Left cardiac atrium (tissue), 4 donors: ENCODE measurements around the gene ATP9B. TPM values are rescaled to one million over a fixed set of nuclear protein-coding genes. Genes with fewer than 3 reads are reported as not detected.
A peak's percentile ranks its signal among the peaks of the same experiment; 100 is the strongest.
"Not testable (repeated sequence)": the region's sequence is repeated elsewhere in the genome, so short reads cannot be mapped to it uniquely, and the experiment has no call there.

Source experiments
- ATAC-seq, 2 donors: fragments of 200-7000 bp; cut with Tn5 transposase; one replicate each; pipeline ENCODE4 v1.9.1; 2020; ENCODE audit warnings: mild to moderate bottlenecking in 2 of 2, moderate library complexity in 2 of 2
- DNase-seq: peaks from one replicate; pipeline ENCODE4 v3.0.0-alpha.2; 2020
- intact Hi-C, 2 donors: fragments of 100-400 bp; cut with DNase I; formaldehyde crosslinking; loops; one replicate each; pipeline versions ENCODE4 v1.14.1 to v1.15.1; 2022 to 2023
- total RNA-seq, 2 donors: library from RNA; stranded (reverse); fragmentation: NEBNext Ultra II Directional; extraction: Animal tissue kit (Norgen Biotek cat#: 25700); gene quantifications; one replicate each; pipeline ENCODE4 v1.2.1, GENCODE V29; 2021
- donor health status: DM: no; HTN: yes; CAD: no.
- donor health status: DM: no; HTN: yes; CAD: no; lungs with severe emphysema.
- donor health status: DM: yes; HTN: yes; CAD: no.
- donor health status: Dilated cardiomyopathy.

ATP9B gene
- total RNA-seq, 2 donors from 2014 or later, result 13.5 to 19.4 TPM

DNA sequence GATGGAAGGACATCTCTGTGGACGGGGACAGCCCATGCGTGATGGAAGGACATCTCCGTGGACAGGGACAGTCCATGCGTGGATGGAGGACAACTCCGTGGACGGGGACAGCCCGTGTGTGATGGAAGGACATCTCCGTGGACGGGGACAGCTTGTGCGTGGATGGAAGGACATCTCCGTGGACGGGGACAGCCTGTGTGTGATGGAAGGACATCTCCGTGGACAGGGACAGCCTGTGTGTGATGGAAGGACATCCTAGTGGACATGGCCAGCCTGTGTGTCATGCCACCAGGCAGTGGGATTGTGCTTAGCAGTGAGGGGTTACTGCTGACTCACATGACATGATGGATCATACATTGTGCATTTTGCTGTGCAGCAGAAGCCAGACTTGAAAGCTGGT lies 296.5 kb downstream of the ATP9B start:
- no peak for DNase-seq
- no peak for ATAC-seq
- intact Hi-C loops, result no loop called here

DNA sequence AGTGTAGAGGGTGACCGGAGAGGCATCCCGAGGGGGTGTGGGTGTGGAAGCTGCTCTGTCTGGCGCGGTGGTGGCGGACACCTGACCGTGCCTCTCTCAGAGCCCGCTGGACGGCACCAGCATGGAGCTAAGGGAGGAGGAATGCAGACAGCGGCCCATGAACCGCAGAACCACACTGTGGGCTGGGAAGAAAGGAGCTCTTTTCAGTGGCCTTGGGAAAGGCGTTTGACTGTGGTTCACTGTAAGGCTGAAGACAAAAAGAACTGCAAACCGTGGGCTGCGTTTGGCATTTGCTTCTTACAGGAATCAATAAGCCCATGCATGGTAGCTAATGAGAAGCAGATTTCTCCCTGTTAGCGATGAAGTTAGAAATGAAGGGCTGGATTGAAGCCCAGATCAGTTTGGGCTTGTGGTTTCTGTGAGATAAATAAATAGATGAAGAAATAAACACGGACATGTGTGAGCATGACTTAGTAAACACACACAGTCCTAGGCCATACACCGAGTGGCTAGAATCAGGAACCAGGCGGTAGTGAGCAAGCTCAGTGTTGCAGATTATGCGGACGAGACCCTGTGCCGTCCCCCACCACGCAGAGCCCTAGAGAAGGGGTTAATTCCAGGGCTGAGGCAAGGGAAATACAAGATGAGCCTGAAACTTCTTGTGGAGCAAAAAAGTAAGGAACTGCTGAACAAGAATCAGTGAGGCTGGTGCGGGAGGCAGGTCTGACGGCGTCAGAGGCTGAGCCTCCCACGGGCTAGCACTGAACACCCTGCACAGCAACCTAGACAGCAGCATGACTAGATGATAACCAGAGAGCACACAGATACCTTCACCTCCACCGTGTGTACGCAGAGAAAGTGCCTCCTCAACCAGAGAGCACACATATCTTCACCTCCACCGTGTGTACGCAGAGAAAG lies 297.2 kb downstream of the ATP9B start:
- ATAC-seq, result no peak
- DNase-seq, result no peak
- intact Hi-C loops, result no loop called here

DNA sequence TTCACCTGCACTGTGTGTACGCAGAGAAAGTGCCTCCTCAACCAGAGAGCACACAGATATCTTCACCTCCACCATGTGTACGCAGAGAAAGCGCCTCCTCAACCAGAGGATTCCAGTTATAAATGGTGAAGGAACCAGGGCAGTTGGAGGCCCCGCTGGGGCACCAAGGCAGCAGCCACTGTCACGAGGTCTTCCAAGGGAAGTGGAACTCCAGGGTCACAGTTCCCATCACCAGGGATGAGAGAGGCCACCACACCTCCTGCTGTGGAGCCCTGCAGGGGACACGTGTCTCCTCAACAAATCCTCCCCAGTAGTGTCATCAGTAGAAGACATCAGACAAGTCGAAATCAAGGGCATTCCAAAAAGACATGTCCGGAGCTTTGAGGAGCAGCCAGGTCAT lies 298.3 kb downstream of the ATP9B start:
- DNase-seq (no peak), ATAC-seq (no peak)
- intact Hi-C loops, result no loop called here

DNA sequence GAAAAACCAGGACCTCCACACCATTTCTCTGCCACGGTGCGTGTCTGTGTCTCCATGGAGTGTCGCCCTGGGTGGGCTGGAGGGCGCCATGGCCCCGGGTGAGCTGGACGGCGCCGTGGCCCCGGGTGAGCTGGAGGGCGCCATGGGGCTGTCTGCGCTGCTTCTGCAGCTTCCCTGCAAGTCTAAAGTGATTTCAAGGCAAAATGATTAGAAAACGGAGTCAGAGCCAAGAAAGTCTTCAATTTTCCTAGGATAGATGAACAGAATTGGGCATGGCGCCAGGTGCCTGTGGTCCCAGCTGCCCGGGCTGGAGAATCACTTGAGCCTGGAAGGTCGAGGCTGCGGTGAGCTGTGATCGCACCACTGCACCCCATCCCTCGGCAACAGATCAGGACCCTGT lies 298.8 kb downstream of the ATP9B start:
- intact Hi-C loops, result no loop called here
- ATAC-seq (no peak), DNase-seq (no peak)

DNA sequence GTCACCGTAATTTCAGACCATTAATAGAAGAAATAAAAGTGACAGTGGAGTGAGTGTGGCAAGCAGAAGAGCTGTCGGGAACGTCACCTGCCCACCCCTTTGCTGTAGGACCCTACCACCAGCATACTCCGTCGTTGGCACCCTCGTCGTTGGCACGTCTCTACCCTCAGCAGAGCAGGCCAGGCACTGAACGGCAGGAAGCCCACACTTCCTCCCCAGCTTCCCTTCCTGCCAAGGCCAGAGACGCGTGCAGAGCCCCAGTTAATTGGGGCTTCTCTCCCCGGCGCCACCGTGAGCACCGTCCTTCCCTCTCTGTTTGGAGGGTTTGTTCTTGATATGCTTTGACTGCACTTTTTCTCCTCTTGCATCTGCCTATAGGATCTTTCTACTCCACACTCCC lies 299.5 kb downstream of the ATP9B start:
- peak in 1 of 2 donors; percentile 40 for ATAC-seq
- intact Hi-C loops, result no loop called here
- DNase-seq, result no peak

DNA sequence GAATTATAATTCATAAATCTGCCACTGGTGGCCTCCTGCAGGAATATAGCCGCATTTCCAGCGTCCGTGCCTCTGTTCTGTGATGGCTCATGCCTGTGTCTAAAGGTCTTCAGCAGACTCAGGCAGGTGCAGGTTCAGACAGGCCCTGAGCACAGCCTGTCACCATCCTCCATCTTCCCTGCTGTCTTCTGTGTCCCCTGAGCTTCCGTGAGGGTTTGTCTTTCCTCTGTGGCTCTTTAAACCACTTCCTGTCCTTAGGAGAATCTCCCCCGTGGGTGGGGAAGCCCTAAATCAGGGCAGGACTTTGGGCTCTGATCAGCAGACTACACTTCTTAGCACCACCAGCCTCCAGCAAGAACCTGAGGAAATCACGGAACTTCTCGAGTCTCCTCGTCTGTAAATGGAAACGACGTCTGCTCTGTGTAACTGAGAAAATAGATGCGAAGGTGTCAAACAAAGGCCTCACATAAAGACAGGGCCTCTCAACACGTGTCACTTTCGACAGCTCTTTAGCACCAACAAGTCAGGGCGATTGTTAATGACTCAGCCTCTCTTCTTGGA lies 302.4 kb downstream of the ATP9B start:
- intact Hi-C loops, result no loop called here
- ATAC-seq (no peak), DNase-seq (no peak)

GRCh38 chr18:79372461-79372860 lies 303.3 kb downstream of the ATP9B start:
- intact Hi-C loops, result no loop called here
- DNase-seq, result no peak
- no peak for ATAC-seq

DNA sequence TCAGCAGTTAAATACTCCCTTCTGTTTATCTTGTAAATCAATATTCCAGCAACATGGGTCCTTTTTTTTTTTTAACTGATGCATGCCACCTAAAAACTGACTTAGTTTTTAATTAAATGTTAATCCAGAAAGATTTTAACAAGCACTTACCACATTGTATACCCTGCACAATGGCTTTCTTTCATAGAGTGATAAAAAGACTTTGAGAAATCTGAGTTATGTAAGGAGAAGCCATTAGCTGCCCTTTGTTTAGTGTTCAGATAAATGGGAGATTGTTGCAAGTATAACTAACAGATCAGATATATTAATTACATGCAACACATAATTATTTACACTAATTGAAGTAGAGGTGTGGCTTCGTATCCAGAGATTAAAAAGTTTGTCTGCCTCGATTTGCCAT lies 303.8 kb downstream of the ATP9B start:
- no peak for ATAC-seq
- intact Hi-C loops, result no loop called here
- DNase-seq, result no peak

DNA sequence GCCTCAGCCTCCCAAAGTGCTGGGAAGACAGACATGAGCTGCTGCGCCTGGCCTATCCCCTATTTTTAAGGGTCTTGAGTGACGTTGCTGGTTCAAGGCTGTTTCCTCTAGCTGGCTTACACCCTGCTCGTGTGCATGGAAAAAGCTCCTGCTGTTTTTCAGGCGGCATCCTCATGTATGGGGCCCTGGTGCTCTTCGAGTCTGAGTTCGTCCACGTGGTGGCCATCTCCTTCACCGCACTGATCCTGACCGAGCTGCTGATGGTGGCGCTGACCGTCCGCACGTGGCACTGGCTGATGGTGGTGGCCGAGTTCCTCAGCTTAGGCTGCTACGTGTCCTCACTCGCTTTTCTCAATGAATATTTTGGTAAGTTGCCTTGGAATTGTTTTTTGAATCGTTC lies 304.5 kb downstream of the ATP9B start:
- intact Hi-C loops, result no loop called here
- no peak for DNase-seq
- ATAC-seq, result no peak

- no peak for ATAC-seq
- DNase-seq, result no peak
- intact Hi-C loops, result loop anchor here in 1 of 2 donors (5.0 kb wide), 1 partner anchor 153 kb away; no protein-coding TSS in a partner anchor
Observed at GRCh38 chr18:79374408-79375171, 305.4 kb downstream of the ATP9B start.

GRCh38 chr18:79375441-79376154 lies 306.4 kb downstream of the ATP9B start:
- DNase-seq (no peak), ATAC-seq (no peak)
- intact Hi-C loops, result loop anchor here in 1 of 2 donors (5.0 kb wide), 1 partner anchor 152 kb away; no protein-coding TSS in a partner anchor

- intact Hi-C loops, result loop anchor here in 1 of 2 donors (5.0 kb wide), 1 partner anchor 151 kb away; no protein-coding TSS in a partner anchor
- not testable (repeated sequence) for ATAC-seq, DNase-seq
Observed at GRCh38 chr18:79376661-79377060, 307.5 kb downstream of the ATP9B start.

DNA sequence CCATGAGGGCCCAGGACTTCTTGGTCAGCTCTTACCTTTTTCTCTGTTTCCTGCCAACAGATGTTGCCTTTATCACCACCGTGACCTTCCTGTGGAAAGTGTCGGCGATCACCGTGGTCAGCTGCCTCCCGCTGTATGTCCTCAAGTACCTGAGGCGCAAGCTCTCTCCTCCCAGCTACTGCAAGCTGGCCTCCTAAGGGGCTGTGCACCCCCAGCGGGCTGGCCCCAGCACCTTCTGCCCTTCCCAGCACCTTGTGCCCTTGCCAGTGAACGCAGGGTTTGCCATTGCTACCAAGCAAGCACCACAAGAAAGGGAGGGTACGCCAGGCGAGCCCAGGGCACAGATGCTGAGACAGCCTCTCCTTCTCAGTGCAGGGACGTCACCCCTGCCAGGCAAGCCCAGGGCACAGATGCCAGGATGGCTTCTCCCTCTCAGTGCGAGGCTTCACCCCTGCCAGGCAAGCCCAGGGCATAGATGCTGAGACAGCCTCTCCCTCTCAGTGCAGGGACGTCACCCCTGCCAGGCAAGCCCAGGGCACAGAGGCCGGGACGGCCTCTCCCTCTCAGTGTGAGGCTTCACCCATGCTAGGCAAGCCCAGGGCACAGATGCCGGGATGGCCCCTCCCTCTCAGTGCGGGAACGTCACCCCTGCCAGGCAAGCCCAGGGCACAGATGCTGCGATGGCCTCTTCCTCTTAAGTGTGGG lies 308.1 kb downstream of the ATP9B start:
- intact Hi-C loops, result loop anchor here in 1 of 2 donors (5.0 kb wide), 1 partner anchor 150 kb away; no protein-coding TSS in a partner anchor
- DNase-seq, result no peak
- no peak for ATAC-seq

GRCh38 chr18:79378536-79379250 lies 309.5 kb downstream of the ATP9B start:
- DNase-seq (peak; percentile 85), ATAC-seq (peak; percentile 81 to 82)
- intact Hi-C loops, result loop anchor here in 1 of 2 donors (5.0 kb wide), 1 partner anchor 149 kb away; no protein-coding TSS in a partner anchor

GRCh38 chr18:79379251-79379905 lies 310.2 kb downstream of the ATP9B start:
- no peak for ATAC-seq
- intact Hi-C loops, result loop anchor here in 1 of 2 donors (5.0 kb wide), 1 partner anchor 148 kb away; no protein-coding TSS in a partner anchor
- DNase-seq, result no peak

DNA sequence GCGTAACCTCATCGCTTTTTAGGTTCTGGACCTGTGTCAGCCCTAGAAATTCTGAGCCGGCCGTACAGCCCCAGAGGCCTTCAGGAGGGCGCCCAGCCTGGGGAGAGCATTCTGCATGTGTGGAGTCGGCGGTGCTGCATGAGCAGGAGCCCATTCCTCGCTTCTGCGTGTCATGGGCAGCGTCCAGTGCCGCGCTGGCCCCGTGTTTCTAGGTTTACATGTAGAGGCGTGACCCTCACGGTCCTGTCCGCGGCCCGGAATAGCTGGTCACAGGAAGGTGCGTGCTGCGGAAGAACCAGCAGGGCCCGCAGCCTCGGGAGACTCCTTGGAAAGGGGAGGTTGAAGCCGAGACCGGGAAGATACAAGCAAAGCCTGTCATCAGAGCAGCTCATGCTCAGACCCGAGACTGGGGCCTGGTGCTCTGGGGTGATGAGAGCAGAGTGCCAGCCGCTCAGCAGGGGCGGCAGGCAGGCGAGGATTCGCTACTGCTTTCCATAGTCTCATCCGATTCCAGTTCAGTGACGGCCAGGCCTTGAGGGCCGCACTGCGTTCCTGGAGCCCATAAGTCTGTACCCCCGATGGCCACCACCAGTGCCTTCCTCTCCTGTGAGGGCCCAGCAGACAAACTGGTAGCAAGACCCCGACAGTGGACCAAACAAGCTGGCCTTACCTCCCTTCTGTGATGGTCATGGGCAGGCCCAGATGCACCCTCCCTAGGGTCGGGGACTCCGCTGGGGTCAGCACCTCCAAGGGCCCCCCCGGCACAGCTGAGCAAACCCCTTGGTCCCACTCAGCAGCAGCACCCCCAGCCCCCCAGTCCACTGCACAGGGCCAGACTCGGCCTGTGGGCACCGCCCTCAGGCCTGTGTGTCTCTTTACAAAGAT lies 311.0 kb downstream of the ATP9B start:
- DNase-seq, result no peak
- ATAC-seq, result peak in 1 of 2 donors; percentile 4
- intact Hi-C loops, result loop anchor here (1.0 to 5.0 kb wide), 4 partner anchors 147 to 264 kb away; no protein-coding TSS in a partner anchor
